ENCODE data around the gene FGF8.
A peak's percentile ranks its signal among the peaks of the same experiment; 100 is the strongest.

FGF8 gene

DNA sequence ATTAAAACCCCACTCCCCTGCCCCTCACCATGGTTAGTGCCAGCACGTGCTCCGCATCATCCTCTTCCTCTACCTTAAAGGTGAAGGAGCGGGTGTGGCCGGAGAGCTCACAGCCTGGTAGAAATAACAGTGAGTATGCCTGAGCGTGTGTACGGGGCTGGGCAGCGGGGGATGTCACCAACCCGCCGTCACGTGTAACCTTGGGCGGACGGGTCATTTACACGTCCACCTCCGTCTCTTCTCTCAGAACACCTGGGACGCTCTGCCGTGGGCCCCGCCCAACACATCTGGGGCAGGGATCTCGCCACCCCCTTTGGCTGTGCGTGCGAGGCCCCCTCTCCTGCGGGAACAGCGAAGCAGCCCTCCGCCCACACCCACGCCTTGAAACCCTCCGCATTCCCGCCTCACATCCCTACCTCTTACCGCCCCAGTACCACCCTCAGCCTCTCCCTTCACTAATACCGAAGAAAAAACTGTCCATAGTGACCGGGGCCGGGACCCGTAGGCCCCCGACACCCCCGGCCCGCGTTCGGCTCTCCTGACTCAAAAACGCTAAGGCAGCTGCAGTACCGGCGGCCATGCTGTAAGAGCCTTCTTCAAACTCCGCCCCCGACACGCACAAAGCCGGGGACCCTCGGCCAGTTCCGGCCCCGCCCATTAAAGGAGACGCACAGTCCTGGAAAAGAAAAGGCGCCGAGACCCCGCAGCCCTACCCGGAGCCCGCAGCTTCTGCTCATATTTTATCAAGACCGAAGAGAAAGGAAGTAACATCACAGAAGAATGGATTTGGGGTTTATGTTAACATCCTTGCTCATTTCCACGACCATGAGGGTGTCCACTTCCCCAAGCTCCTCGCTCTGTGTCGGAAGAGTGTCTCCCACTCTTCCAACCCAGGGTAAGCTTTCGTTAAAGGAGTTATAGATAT is 7.2 kb upstream of the FGF8 start, which contains the start of gene NPM3:
Gene NPM3 (minus strand): TSS at position 636 of the 925 bp plus-strand sequence. CDS start 56 bp downstream, at position 580.
- peak in 55 of 56 donors; percentile 8 to 84 (median 58) for DNase-seq

GRCh38 chr10:101781984-101782810 is 6.3 kb upstream of the FGF8 start:
- no peak for DNase-seq

GRCh38 chr10:101781655-101781983 is 5.7 kb upstream of the FGF8 start:
- no peak for DNase-seq

DNA sequence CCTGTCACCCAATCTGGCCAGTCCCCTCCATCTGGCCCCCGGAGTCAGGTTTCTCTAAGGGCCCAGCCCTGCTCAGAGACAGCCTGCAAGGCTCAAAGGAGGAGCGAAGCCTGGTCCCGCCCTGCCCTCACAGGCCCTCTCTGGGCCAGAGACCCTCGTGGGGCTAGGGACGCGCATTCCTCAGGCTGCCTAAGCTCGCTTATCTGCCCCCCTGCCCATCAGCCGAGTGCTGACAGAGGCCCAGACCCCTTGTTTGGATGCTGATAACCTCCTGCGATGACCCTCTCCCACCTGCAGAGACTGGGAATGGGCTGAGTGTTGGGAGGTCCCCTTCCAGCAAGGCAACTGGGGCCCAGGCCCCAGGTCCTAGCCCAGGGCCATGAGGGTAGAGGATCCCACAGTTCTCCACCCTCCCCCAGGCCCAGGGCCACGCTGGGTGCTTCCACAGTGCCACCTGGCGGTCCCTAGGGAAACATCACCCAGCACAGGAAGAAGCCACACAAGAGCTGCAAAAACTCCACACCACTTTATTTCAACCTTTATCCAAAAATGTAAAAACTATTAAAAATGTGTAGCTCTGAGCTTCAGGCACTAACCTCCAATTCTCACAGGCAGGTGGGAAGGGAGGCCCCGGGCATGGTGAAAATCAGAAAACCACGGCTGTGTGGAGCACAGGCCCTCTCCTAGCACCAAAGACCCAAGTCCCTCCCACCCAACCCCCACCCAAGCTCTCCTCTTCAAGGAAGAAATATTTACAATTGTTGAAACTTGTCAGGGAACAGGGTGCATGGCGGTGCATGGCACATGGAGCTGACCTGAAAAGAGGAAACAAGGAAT is 5.1 kb upstream of the FGF8 start:
- peak in 42 of 56 donors; percentile 8 to 73 (median 30) for DNase-seq

GRCh38 chr10:101780187-101780817 is 4.4 kb upstream of the FGF8 start:
- no peak for DNase-seq

DNA sequence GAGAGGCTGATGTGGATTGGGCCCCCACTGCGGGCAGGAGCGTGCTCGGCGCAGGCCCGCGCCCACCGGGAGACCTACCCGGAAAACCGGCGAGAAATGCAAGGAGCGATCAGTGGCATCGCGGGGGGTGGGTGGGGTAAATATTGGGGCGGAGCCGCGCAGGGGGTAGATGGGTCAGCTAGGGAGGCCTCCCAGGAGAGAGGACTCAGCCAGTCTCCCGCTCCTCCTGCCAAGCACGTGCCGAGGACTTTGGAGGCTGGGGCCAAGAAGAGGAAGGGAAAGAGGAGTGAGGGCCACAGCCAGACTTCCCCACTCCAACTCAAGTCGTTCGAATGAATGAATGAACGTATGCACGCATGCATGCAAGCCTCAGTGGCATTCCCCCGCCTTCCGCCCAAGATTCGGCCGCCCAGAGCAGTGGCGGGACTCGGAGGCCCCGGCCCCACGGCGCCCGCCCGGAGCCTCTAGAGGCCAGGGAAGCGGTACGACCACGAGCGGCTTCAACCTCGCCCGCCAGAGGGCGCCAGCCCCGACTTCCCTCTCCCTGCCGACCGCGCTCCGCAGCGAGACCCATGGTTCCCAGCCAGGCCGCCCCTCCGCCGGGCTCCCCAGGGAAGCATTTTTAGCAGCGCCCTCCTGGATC is 3.8 kb upstream of the FGF8 start:
- peak in 46 of 56 donors; percentile 8 to 84 (median 41) for DNase-seq

- DNase-seq: no peak
Measured at GRCh38 chr10:101778781-101779543, 3.0 kb upstream of the FGF8 start.

DNA sequence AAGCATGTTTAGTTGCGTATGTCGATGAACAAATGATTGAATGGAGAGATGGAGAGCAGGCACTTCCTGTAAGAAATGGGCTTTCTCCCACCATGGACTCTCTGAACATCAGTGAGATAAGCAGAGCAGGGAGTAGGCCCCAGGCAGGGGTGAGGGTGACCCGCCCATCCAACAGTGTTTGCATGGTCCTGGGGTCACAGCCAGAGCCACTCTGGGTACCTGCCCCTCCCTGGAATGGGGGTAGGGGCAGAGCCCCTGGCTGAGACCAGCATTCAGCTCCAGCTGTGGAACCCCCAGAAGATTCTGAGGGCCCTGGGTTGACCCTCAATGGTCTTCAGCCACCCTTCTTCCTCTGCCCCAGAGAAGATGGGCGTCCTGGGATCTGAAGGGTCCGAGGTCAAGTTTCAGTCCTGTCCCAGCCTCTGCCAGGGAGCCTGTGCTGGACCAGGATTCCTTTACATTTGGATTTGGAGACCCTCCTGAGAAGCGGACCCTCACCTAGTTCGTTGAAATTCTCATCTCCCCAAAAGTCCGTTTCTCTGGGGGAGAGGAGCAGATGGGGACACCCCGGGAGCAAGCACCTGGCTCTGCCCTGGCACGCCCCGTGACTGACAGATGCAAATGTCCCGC is 2.4 kb upstream of the FGF8 start:
- no peak for DNase-seq

- no peak for DNase-seq
Measured at GRCh38 chr10:101777619-101778145, 1.8 kb upstream of the FGF8 start.

DNA sequence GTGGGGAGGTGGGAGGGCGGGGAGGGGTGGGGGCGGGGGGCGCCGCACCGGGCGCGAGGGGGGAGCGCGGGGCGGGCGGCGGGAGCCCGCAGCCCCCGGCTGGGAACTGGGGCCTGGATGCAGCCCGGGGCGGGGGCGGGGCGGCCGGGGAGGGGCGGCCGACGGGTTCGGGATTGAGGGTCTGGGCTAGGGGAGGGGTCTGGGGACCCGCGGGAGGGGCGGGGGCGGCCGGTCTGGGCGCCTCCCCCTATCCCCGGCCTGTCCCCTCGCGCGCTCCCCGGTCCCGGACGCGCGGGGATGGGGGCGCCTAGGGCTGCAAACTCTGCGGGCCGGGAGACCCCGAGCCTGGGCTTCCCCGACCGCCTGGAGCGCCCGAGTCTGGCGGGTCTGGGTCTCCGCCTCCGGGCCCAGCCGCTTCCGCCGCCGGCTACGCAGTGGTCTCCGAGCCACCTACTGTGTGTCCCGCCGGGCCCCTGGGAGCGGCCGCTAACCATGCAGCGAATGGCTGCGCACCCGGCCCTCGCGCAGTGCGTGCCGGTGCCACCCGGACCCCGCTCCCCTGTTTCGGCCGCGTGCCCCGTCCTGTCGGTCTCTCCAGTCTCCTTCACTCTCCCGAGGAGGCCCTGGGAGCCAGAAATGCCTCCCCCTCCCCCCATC is 375 bp upstream of the FGF8 start:
- no peak for DNase-seq

GRCh38 chr10:101774589-101775272 is 1.2 kb downstream of the FGF8 start:
- DNase-seq: no peak

GRCh38 chr10:101773923-101774588 is 1.9 kb downstream of the FGF8 start:
- no peak for DNase-seq

DNA sequence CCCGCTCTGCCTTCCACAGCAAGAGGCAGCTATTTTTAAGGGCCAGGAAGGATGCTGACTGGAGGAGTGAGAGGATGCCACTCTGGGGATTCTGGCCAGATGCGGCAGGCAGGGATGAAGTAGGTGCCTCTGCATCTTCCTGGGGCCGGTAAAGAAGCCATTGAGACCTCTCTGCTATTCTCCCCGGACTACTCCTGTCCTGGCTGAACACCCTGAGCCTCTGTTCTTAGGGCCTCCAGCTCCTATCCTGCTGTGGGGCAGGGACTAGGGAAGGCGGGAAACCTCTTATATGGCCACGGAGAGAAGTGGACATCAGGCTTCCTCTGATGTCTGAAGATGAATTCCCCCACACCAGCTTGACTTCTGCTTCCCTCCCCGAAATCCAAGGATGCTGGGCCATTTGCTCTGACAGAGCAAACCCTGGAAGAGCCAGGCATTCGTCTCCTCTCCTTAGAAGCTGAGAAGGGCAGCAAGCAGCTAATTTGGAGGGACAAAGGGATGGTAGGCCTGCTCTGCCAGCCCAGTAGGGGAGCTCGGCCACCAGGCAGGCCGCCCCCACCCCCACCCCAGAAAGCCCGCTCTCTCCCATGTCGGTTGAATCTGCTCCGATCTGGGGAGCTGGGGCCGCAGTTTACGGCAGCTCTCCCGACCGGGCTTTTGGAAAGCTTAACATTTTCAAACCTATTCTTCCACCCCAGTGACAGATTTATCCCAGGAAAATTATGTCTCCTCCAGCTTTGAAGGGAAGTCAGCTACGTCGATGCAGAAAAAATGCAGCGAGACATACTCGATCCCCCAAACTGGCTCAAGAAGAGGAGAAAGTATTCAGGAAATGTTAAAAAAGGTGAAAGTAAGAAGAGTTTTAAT is 2.8 kb downstream of the FGF8 start:
- DNase-seq: no peak

- DNase-seq: no peak
Measured at GRCh38 chr10:101772017-101772894, 3.7 kb downstream of the FGF8 start.

DNA sequence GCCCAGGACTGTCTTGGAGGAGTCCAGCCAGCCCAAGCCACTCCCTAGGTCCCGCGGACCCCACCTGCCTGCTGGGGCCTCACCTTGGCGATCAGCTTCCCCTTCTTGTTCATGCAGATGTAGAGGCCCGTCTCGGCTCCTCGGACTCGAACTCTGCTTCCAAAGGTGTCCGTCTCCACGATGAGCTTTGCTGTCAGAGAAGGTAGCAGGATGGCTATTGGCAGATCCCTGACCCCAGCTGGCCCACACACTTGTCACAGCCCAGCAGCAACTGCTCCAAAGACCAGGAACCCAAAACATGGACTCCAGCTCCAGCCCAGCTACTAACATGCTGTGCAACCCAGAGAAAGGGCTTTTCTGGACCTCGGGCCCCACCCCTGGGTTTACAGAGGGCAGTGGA is 4.5 kb downstream of the FGF8 start:
- DNase-seq: no peak

Measured in amygdala (tissue), 56 donors.